Thyroid gland (tissue), 4 donors: ENCODE results near the gene JMJD1C. TPM values are rescaled to one million over a fixed set of nuclear protein-coding genes. Genes with fewer than 3 reads are reported as not detected.

Experiments used
- DNase-seq, 2 donors: peaks; one replicate each; pipeline ENCODE4 v3.0.0-alpha.2; 2019
- H3K27ac ChIP-seq, 3 donors: fragments of 200-600 bp; sonication (generic); 1 replicate in 2 of 3; 2 replicates in 1 of 3; pipeline ENCODE4 v1.5.1; 2016 to 2019; ENCODE audit warnings: mild to moderate bottlenecking in 1 of 3, moderate library complexity in 1 of 3
- H3K27me3 ChIP-seq: fragments of 200-600 bp; sonication (generic); one replicate; pipeline ENCODE4 v1.5.1; 2019
- H3K36me3 ChIP-seq, 2 donors: fragments of 200-600 bp; sonication (generic); one replicate each; pipeline ENCODE4 v1.5.1; 2016 to 2019
- H3K4me1 ChIP-seq, 2 donors: fragments of 200-600 bp; sonication (generic); one replicate each; pipeline ENCODE4 v1.5.1; 2017 to 2019
- H3K4me3 ChIP-seq, 3 donors: fragments of 200-600 bp; sonication (generic); replicated peaks in 1 of 3; 1 replicate in 2 of 3; 2 replicates in 1 of 3; pipeline ENCODE4 v1.5.1; 2016; ENCODE audit warnings: mild to moderate bottlenecking in 1 of 3
- H3K9me3 ChIP-seq: fragments of 200-600 bp; sonication (generic); one replicate; pipeline ENCODE4 v1.5.1; 2017
- CTCF ChIP-seq, 6 experiments: fragments of 200-600 bp in 3 of 6; fragments of 450-650 bp in 3 of 6; sonication (generic) in 3 of 6; IDR thresholded peaks; one replicate each; pipeline ENCODE4 v1.5.1; 2016 to 2019; ENCODE audit warnings: antibody characterized with exemption in 6 of 6, mild to moderate bottlenecking in 2 of 6, inconsistent platforms in 1 of 6, moderate library complexity in 1 of 6
- POLR2A ChIP-seq, 2 donors: fragments of 450-650 bp; IDR thresholded peaks; one replicate each; pipeline ENCODE4 v1.6.1; 2017; ENCODE audit warnings: antibody characterized with exemption in 2 of 2, mild to moderate bottlenecking in 2 of 2, moderate library complexity in 1 of 2
- WGBS, 2 donors: methylation state at CpG; one replicate each; pipeline ENCODE4 v1.1.5; 2017; 5-methylcytosine and 5-hydroxymethylcytosine counted together
- intact Hi-C: fragments of 100-400 bp; cut with DNase I; formaldehyde crosslinking; loops from one replicate; pipeline ENCODE4 v1.15.1; 2023
- total RNA-seq, 4 donors: library from RNA; depleted of rRNA; stranded (reverse); fragments of >200 nt; gene quantifications; one replicate each; pipeline ENCODE4 v1.2.3, GENCODE V29; 2016

JMJD1C gene
- total RNA-seq, 4 donors from 2014 or later, result 120 to 168 (median 136) TPM

GRCh38 chr10:63143987-63144386 lies 321.8 kb downstream of the JMJD1C start:
- no peaks in the 10 kb centered on the region for H3K27me3 ChIP-seq
- no peak overlapping the region for H3K4me3 ChIP-seq
- no peak for DNase-seq
- TF ChIP-seq POLR2A (IDR thresholded peaks at IDR 0.05) (no peak), CTCF (IDR thresholded peaks at IDR 0.05) (no peak)
- intact Hi-C loops, result no loop called here
- no peaks in the 10 kb centered on the region for H3K36me3 ChIP-seq
- no peaks in the 10 kb centered on the region for H3K9me3 ChIP-seq
- H3K27ac ChIP-seq, result peak overlapping the region; percentile 0 to 73 (median 24)
- H3K4me1 ChIP-seq, result peaks cover 31 to 40% of the 10 kb centered on the region in 2 donors
- WGBS, 2 donors, result 61 to 62% methylated on average over 5 of the region's 5 CpGs

- Histone ChIP-seq H3K27ac (peak overlapping the region; percentile 64 to 75 (median 73)), H3K27me3 (no peaks in the 10 kb centered on the region), H3K4me3 (no peak overlapping the region), H3K9me3 (no peaks in the 10 kb centered on the region), H3K4me1 (peaks cover 37 to 39% of the 10 kb centered on the region in 2 donors), H3K36me3 (no peaks in the 10 kb centered on the region)
- intact Hi-C loops, result no loop called here
- WGBS, 2 donors, result 33 to 46% methylated on average over 6 of the region's 6 CpGs
- DNase-seq, result peak; percentile 62 to 65
- TF ChIP-seq CTCF (IDR thresholded peaks at IDR 0.05), result no peak
- TF ChIP-seq POLR2A (IDR thresholded peaks at IDR 0.05), result no peak
Measured at GRCh38 chr10:63142136-63142535, 323.6 kb downstream of the JMJD1C start.

GRCh38 chr10:63140077-63140476 lies 325.7 kb downstream of the JMJD1C start:
- Histone ChIP-seq H3K27ac (peak overlapping the region in 1 of 3 donors; percentile 59), H3K4me3 (no peak overlapping the region), H3K36me3 (no peaks in the 10 kb centered on the region), H3K9me3 (no peaks in the 10 kb centered on the region), H3K4me1 (peaks cover 28 to 42% of the 10 kb centered on the region in 2 donors), H3K27me3 (no peaks in the 10 kb centered on the region)
- TF ChIP-seq POLR2A (IDR thresholded peaks at IDR 0.05), result no peak
- no peak for TF ChIP-seq CTCF (IDR thresholded peaks at IDR 0.05)
- WGBS, 2 donors, result 88 to 92% methylated on average over 3 of the region's 3 CpGs
- DNase-seq, result no peak
- intact Hi-C loops, result no loop called here

- TF ChIP-seq CTCF (IDR thresholded peaks at IDR 0.05), result no peak
- TF ChIP-seq POLR2A (IDR thresholded peaks at IDR 0.05), result no peak
- intact Hi-C loops, result no loop called here
- WGBS, 2 donors, result 52 to 61% methylated on average over 2 of the region's 2 CpGs
Measured at GRCh38 chr10:63137306-63137705, 328.5 kb downstream of the JMJD1C start.

GRCh38 chr10:63133821-63134557 lies 331.8 kb downstream of the JMJD1C start:
- 14 to 16% methylated on average over 9 of the region's 9 CpGs for WGBS, 2 donors
- H3K27me3 ChIP-seq, result no peaks in the 10 kb centered on the region
- H3K36me3 ChIP-seq, result no peaks in the 10 kb centered on the region
- H3K4me1 ChIP-seq, result peaks cover 25 to 30% of the 10 kb centered on the region in 2 donors
- peak overlapping the region; percentile 33 to 83 (median 80) for H3K4me3 ChIP-seq
- peak overlapping the region; percentile 77 to 86 (median 80) for H3K27ac ChIP-seq
- no peak for DNase-seq
- TF ChIP-seq POLR2A (IDR thresholded peaks at IDR 0.05) (no peak), CTCF (IDR thresholded peaks at IDR 0.05) (no peak)
- intact Hi-C loops, result no loop called here
- H3K9me3 ChIP-seq, result no peaks in the 10 kb centered on the region

More at GRCh38 chr10:63137306-63137705, 328.5 kb downstream of the JMJD1C start:
- no peaks in the 10 kb centered on the region for H3K9me3 ChIP-seq
- peaks cover 37 to 40% of the 10 kb centered on the region in 2 donors for H3K4me1 ChIP-seq
- peak overlapping the region in 1 of 3 donors; percentile 0 for H3K27ac ChIP-seq
- H3K36me3 ChIP-seq, result no peaks in the 10 kb centered on the region
- no peak overlapping the region for H3K4me3 ChIP-seq
- no peak for DNase-seq
- no peaks in the 10 kb centered on the region for H3K27me3 ChIP-seq
